Caki2 (cell line): ENCODE measurements around the gene IGF2. TPM values are rescaled to one million over a fixed set of nuclear protein-coding genes. Genes with fewer than 3 reads are reported as not detected.
A peak's percentile ranks its signal among the peaks of the same experiment; 100 is the strongest.
"Not testable (repeated sequence)": the region's sequence is repeated elsewhere in the genome, so short reads cannot be mapped to it uniquely, and the experiment has no call there.

Experiments used
- DNase-seq: peaks from one replicate; pipeline ENCODE4 v3.0.0-alpha.2; 2015; ENCODE audit warnings: low read depth
- in situ Hi-C: cut with HindIII; loops from 2 replicates; pipeline ENCODE4 v1.10.0; 2016; ENCODE audit warnings: low sequenced_read_pairs, low pct_unique_long_range_greater_than_20kb, mixed read lengths
- total RNA-seq: library from RNA; depleted of rRNA; stranded (reverse); fragments of >200 nt; shearing (Covaris generic); gene quantifications from 2 replicates; pipeline ENCODE4 v1.2.3, GENCODE V29; 2014; ENCODE audit warnings: low replicate concordance; rRNA removed

The IGF2 gene, protein sequence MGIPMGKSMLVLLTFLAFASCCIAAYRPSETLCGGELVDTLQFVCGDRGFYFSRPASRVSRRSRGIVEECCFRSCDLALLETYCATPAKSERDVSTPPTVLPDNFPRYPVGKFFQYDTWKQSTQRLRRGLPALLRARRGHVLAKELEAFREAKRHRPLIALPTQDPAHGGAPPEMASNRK
- 2.3 and 5.6 TPM in 2 replicates for total RNA-seq

GRCh38 chr11:2139123-2139521 lies at the start of gene IGF2:
Gene IGF2 (minus strand): TSS chr11:2139389. CDS start chr11:2135523, 3,866 bp downstream.
- in situ Hi-C loops: no loop called here
- DNase-seq: peak; percentile 16

DNA sequence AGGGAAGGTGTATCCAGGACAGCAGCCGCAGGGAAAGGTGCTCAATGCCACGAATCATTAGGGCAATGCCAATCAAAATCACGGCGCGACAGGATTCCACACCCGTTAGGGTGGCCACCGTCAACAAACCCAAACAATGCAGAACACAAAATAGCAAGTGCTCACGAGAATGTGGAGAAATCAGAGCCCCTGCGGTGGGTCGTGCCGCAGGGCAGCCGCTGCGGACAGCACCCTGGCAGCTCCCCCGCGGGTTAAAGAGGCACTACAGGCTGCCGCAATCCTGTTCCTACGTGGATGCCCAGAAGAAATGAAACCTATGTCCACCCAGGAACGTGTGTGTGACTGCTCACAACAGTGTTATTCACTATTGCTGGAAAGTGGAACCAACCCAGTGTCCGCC lies 49.6 kb upstream of the IGF2 start:
- in situ Hi-C loops: no loop called here
- DNase-seq: no peak

- DNase-seq: no peak
- in situ Hi-C loops: no loop called here
Measured at GRCh38 chr11:2187280-2187707, 48.1 kb upstream of the IGF2 start.

- in situ Hi-C loops: no loop called here
- no peak for DNase-seq
Measured at GRCh38 chr11:2186669-2187279, 47.6 kb upstream of the IGF2 start.

- no peak for DNase-seq
- in situ Hi-C loops: no loop called here
Measured at GRCh38 chr11:2185324-2186085, 46.3 kb upstream of the IGF2 start.

DNA sequence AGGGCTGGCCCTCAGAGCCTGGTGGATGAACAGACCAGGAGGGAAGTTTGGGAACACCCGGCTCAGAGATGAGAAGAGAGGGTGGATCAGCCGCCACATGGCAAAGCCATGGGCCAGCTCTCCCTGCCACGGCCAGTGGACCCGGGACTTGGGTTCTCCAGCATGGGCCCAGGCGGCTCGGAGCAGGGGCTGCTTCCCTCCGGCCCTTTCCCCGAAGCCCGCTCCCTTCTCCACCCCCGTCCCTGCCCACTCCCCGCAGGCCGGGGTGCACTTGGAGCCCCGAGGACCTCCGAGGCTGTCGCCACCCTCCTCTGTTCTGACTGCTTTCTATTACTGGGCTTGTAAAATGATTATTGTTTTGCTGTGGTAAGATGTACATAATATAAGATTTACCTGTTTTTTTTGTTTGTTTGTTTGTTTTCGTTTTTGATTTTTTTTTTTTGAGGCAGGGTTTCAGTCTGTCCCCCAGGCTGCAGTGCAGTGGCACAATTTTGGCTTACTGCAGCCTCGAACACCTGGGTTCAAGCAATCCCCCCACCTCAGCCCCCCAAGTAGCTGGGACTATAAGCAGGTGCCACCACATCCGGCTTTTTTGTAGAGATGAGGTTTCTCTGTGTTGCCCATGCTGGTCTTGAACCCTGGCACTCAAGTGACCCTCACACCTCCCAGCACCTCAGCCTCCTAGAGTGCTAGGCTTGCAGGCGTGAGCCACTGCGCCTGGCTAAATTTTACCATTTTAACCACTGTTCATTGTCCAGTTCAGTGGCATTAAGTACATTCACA lies 43.7 kb upstream of the IGF2 start:
- in situ Hi-C loops: no loop called here

GRCh38 chr11:2182075-2182474 lies 42.9 kb upstream of the IGF2 start:
- DNase-seq: no peak
- in situ Hi-C loops: no loop called here

More for the DNA sequence above, 43.7 kb upstream of the IGF2 start:
- DNase-seq: no peak

- DNase-seq: no peak
- in situ Hi-C loops: no loop called here
Measured at GRCh38 chr11:2180789-2181370, 41.7 kb upstream of the IGF2 start.

DNA sequence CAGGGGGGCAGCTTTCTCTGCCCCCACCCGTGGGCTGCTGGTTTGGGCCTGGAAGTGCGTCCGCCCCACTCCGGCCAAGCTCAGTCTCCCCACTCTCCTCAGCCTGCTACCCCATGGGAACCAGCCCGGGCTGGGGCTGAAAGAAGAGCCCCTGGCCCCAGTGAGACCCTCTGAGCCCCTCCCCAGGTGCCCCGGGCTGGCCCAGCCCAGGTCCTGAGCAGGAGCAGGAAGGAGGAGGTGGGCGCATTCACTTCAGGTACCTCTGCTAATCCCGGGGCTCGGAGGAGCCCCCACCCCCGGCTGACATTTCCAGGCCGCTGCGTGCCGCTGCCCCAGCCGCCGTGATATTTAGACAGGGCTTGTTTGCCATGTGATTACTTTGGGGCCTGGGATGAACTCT lies 41.2 kb upstream of the IGF2 start:
- DNase-seq: no peak
- in situ Hi-C loops: no loop called here

GRCh38 chr11:2179516-2179915 lies 40.3 kb upstream of the IGF2 start:
- DNase-seq: no peak
- in situ Hi-C loops: no loop called here

DNA sequence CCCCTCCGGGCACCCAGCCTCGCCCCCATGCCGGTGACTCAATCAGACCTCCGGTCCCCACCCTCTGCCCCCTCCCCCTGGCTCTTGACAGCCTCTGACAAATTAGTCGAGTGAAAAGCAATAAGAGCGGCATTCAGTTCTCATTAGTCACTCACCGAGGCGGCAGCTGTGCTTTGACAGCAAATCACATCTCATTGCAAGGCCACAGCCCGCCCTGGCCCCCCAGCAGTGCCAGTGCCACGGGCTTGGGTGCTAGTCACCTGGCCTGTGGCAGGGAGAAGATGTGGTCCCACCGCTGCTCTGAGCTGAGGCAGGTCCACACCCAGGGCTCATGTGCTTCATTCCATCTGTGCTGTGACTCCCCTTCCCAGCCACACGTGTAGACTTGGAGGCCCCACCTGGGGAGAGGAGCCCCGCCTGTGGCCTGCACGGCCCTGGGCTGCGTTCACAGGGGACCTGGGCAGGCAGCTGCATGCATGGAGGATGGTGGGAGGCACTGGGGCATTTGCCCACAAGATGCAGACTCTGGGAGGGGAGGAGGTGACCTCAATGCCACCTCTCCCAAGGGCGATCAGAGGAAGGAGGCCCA lies 39.8 kb upstream of the IGF2 start:
- in situ Hi-C loops: no loop called here
- peak; percentile 76 for DNase-seq

- in situ Hi-C loops: not testable (repeated sequence)
Measured at GRCh38 chr11:2178055-2178773, 39.0 kb upstream of the IGF2 start.

DNA sequence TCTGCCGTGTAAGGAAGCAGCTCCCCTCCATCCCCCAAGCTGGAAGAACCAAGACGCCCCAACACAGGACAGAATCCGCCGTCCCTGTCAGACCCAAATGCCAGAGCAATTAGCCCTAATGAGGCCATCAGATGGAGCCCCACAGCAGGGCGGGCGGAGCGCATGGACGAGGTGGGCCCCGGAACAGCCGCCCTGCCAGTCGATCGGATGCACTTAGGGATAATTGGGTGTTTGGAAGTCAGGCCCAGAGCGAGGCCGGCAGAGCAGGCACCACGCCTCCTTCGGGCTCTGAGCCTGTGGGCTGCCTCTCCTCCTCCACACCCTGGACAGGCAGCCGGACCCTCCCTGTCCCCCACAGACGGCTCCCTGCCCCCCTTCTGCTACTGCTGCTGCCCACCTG lies 37.9 kb upstream of the IGF2 start:
- DNase-seq: no peak
- in situ Hi-C loops: no loop called here

More at GRCh38 chr11:2178055-2178773, 39.0 kb upstream of the IGF2 start:
- DNase-seq: not testable (repeated sequence)

DNA sequence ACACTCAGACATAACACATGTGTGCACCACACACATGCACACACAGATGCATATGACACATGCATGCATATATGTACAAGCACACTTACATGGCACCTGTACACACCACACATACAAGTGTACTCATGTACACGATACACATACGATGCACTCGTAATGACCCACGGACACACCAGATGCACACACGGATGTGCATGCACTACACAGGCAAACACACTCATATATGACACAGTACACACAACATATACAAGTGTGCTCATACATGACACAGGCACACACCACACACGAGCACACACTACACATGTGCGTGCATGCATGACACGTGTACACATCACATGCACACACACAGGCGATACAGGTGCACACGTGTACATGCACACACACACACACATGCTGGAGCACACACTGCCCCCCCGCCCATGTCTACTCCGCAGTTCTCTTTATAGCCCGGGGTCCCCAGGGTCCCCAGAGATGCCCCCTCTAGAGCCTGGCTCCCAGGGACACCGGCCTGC lies 37.3 kb upstream of the IGF2 start:
- in situ Hi-C loops: no loop called here
- no peak for DNase-seq

DNA sequence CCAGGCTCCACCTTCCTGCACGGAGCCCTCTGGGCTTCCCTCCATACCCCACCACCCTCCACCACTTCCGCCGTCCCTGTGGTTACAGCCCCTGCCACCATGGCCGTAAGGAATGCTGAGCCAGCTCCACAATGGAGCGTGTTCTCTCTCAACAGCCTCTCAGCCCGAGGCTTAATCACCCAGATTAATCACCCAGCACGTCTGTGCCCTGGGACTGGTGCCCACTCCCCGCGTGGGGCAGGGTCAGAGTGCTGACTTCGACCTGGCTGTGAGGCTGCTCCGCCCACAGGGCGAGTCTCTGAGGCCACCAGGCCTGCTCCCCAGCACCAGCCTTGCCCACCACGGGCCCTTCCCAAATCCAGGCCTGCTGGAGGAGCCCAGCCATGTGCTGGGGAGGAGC lies 36.5 kb upstream of the IGF2 start:
- in situ Hi-C loops: no loop called here
- DNase-seq: peak; percentile 20

DNA sequence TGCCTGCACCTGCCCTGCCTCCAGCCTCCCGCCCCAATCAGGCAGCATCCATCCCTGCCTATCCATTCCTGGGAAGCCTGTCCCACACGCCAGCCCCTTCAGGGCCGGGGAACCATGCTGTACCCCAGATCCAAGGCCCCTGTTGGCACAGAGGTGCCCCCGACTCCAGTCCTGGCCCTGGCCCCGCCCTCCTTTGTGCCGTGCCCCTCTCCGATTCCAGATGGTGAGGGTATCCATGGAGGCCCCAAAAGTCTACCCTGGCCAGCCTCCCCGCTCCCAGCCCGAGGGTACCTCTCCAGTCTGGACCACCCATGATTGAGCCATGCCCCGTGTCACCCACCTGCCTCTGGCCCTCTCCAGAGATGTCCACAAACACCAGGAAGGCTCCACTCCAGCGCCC lies 35.2 kb upstream of the IGF2 start:
- in situ Hi-C loops: no loop called here
- DNase-seq: no peak

- in situ Hi-C loops: no loop called here
- no peak for DNase-seq
Measured at GRCh38 chr11:2173761-2174160, 34.6 kb upstream of the IGF2 start.
